ENCODE data around the gene CHID1. TPM values are rescaled to one million over a fixed set of nuclear protein-coding genes. Genes with fewer than 3 reads are reported as not detected.

The CHID1 gene
- total and polyA plus RNA-seq, 9 of the 15 experiments (the other 6 are each of a cell fraction or from before 2014, with no cell fraction given): 15.1 to 108 (median 39.8) TPM

GRCh38 chr11:911031-911889, 650 bp upstream of the CHID1 start (continued):
- no peak for TF ChIP-seq PTBP1 (IDR thresholded peaks at IDR 0.05; ENCODE audit: low read depth, low read length)
- no peak for TF ChIP-seq ZBTB34 (CRISPR knock-in tag; IDR thresholded peaks at IDR 0.05)
- TF ChIP-seq RBM34 (IDR thresholded peaks at IDR 0.05; ENCODE audit: borderline replicate concordance, insufficient read depth, low read length): no peak
- no peak for TF ChIP-seq AFF4 (CRISPR knock-in tag; IDR thresholded peaks at IDR 0.05)
- 0 out of 2 replicates have a peak, but pooled peaks have one; percentile 34 for TF ChIP-seq LEF1 (IDR thresholded peaks at IDR 0.05)
- no peak for TF ChIP-seq SAP30 (IDR thresholded peaks at IDR 0.05; ENCODE audit: borderline replicate concordance, insufficient read depth, low read depth, low read length, poor library complexity, severe bottlenecking)
- TF ChIP-seq SAFB (IDR thresholded peaks at IDR 0.05; ENCODE audit: borderline replicate concordance, low read depth, low read length): no peak
- no peak for TF ChIP-seq ZNF184 (CRISPR knock-in tag; IDR thresholded peaks at IDR 0.05)
- TF ChIP-seq NELFE (IDR thresholded peaks at IDR 0.05; ENCODE audit: insufficient read depth, insufficient read length): no peak
- TF ChIP-seq NFATC3 (IDR thresholded peaks at IDR 0.05): no peak
- no peak for TF ChIP-seq XRCC5 (IDR thresholded peaks at IDR 0.05; ENCODE audit: low read depth, low read length)
- no peak for TF ChIP-seq ID3 (CRISPR knock-in tag; IDR thresholded peaks at IDR 0.05)
- TF ChIP-seq ID3 (tag; IDR thresholded peaks at IDR 0.05): peak; percentile 15; the same call in 1 of the 2 replicates
- TF ChIP-seq GATA2 (CRISPR knock-in tag; IDR thresholded peaks at IDR 0.05): no peak
- TF ChIP-seq ZNF592 (IDR thresholded peaks at IDR 0.05): peak; percentile 73
- TF ChIP-seq TFAP4 (CRISPR knock-in tag; IDR thresholded peaks at IDR 0.05; ENCODE audit: borderline replicate concordance): peak; percentile 75
